Mucosa of descending colon (tissue), 3 donors: ENCODE results near the gene BMPR2. TPM values are rescaled to one million over a fixed set of nuclear protein-coding genes. Genes with fewer than 3 reads are reported as not detected.
A peak's percentile ranks its signal among the peaks of the same experiment; 100 is the strongest.

ENCODE experiments used
- ATAC-seq: fragments of 200-7000 bp; cut with Tn5 transposase; one replicate; pipeline ENCODE4 v1.9.1; 2020; ENCODE audit warnings: mild to moderate bottlenecking, moderate library complexity
- DNase-seq, 3 donors: peaks; one replicate each; pipeline ENCODE4 v3.0.0-alpha.2; 2020
- H3K36me3 ChIP-seq: fragments of 200-600 bp; one replicate; pipeline ENCODE4 v1.8.0; 2021; ENCODE audit warnings: low read depth, mild to moderate bottlenecking
- H3K4me1 ChIP-seq: fragments of 200-600 bp; one replicate; pipeline ENCODE4 v1.8.0; 2021; ENCODE audit warnings: low read depth, mild to moderate bottlenecking
- H3K4me3 ChIP-seq: fragments of 200-600 bp; one replicate; pipeline ENCODE4 v1.8.0; 2021; ENCODE audit warnings: mild to moderate bottlenecking
- H3K9me3 ChIP-seq: fragments of 200-600 bp; one replicate; pipeline ENCODE4 v1.8.0; 2021; ENCODE audit warnings: mild to moderate bottlenecking
- intact Hi-C, 2 donors: fragments of 100-400 bp; cut with DNase I in 1 of 2; cut with micrococcal nuclease in 1 of 2; formaldehyde crosslinking; loops; one replicate each; pipeline versions ENCODE4 v1.11.0 to v1.11.1; 2022; cut with DNase I, micrococcal nuclease
- total RNA-seq, 3 donors: library from RNA; stranded (reverse); fragmentation: NEBNext Ultra II Directional in 2 of 3; extraction: Animal tissue kit (Norgen Biotek cat#: 25700) in 2 of 3; gene quantifications; one replicate each; pipeline versions ENCODE4 v1.2.1 to v1.2.4, GENCODE V29; 2021 to 2023
- TF ChIP-seq, protein P1 (sequence below): fragments of 200-600 bp; IDR thresholded peaks from one replicate; pipeline ENCODE4 v1.8.0; 2022; ENCODE audit warnings: antibody characterized with exemption, mild to moderate bottlenecking
- donor health status: DM: no; HTN: no; CAD: no; lungs with moderate emphysema.
- donor health status: DM: no; HTN: no; CAD: no.
- donor health status: DM: no; HTN: yes; CAD: no.

The BMPR2 gene
- total RNA-seq, 3 donors from 2014 or later = 33.9 to 54.5 (median 38.7) TPM

DNA sequence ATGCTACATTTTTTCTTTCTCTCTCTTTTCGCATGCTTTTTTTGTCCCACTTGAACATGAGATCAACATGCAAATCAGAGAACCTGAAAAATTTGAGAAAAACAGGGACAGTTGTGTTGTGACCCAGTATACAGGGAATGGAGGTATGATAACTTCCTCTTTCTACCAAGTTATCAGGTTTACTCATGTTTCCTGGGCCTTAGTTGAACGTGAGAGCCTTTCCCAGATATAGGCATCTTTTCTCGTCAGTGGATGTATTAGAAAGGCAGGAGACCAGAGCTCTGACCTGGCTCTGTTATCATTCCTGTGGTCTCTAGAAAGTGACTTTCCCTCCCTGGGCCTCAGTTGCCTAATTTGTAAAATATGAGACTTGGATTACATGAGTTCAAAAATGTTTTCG is 228.6 kb downstream of the BMPR2 start:
- ATAC-seq (no peak), DNase-seq (no peak)
- intact Hi-C loops = no loop called here
- Histone ChIP-seq H3K36me3 (no peaks in the 10 kb centered on the region), H3K4me3 (no peak overlapping the region), H3K9me3 (no peaks in the 10 kb centered on the region), H3K4me1 (no peaks in the 10 kb centered on the region)
- TF ChIP-seq, protein P1, sequence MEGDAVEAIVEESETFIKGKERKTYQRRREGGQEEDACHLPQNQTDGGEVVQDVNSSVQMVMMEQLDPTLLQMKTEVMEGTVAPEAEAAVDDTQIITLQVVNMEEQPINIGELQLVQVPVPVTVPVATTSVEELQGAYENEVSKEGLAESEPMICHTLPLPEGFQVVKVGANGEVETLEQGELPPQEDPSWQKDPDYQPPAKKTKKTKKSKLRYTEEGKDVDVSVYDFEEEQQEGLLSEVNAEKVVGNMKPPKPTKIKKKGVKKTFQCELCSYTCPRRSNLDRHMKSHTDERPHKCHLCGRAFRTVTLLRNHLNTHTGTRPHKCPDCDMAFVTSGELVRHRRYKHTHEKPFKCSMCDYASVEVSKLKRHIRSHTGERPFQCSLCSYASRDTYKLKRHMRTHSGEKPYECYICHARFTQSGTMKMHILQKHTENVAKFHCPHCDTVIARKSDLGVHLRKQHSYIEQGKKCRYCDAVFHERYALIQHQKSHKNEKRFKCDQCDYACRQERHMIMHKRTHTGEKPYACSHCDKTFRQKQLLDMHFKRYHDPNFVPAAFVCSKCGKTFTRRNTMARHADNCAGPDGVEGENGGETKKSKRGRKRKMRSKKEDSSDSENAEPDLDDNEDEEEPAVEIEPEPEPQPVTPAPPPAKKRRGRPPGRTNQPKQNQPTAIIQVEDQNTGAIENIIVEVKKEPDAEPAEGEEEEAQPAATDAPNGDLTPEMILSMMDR = no peak

DNA sequence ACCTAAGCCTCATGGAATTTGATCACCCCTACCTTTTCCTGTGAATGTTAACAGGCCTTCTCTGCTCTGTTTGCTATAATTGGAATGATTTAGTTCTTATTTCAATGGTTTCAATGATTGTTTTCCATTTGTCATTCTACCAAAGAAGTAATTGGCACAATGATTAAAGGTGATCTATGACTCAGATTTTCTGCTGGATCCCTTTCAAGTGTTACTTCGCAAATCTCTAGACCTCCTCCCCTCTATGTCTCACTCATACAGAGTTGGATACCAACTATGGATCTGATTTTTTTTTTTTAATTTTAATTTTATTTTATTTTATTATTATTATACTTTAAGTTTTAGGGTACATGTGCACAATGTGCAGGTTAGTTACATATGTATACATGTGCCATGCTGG is 229.0 kb downstream of the BMPR2 start:
- ATAC-seq = no peak
- no peaks in the 10 kb centered on the region for H3K4me1 ChIP-seq
- DNase-seq = no peak
- H3K36me3 ChIP-seq = no peaks in the 10 kb centered on the region
- no peaks in the 10 kb centered on the region for H3K9me3 ChIP-seq
- TF ChIP-seq, protein P1 = no peak
- H3K4me3 ChIP-seq = no peak overlapping the region
- intact Hi-C loops = no loop called here

- intact Hi-C loops = no loop called here
- ATAC-seq = peak; percentile 31
Observed at GRCh38 chr2:202608142-202608852, 232.2 kb downstream of the BMPR2 start.

DNA sequence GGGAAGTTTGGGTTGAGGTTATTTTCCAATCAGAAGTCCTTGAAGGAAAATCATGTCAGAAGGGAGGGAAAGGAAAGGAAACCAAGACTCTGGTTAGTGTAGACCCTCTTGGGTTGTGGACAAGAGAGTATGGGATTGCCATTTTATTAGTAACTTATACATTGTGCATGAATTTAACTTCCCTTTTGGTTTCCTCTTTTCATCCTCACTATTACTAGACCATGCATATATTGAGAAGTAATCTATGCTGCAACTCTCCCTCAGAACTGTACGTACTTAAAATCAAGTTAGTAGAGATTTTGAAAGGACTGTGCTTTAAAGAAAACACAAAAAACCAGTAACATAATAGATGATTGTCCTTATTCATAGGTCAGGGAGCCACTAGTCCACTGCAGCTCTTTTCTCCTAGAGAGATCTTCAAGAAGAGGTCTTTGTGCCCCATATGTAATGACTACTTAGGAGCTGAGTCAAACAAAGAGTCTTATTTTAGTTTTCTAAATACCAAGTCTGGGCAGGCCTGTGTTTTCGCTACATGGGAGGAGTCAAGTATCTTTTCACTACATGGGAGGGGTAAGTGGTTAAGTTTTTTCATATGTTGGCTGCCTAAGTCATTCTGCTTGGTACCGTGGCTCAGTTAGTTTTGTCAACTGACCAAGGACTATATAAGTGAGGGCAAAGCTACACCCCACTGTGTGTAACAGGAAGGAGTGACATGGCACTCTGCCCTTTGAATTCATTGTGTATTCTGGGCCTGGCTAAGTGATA is 233.4 kb downstream of the BMPR2 start:
- no peaks in the 10 kb centered on the region for H3K9me3 ChIP-seq
- ATAC-seq (peak; percentile 96), DNase-seq (peak in 1 of 3 donors; percentile 68)
- TF ChIP-seq, protein P1 = no peak
- H3K4me1 ChIP-seq = no peaks in the 10 kb centered on the region
- H3K36me3 ChIP-seq = no peaks in the 10 kb centered on the region
- intact Hi-C loops = no loop called here
- H3K4me3 ChIP-seq = no peak overlapping the region

More at GRCh38 chr2:202608142-202608852, 232.2 kb downstream of the BMPR2 start:
- no peaks in the 10 kb centered on the region for H3K36me3 ChIP-seq
- TF ChIP-seq, protein P1 = no peak
- no peak for DNase-seq
- no peak overlapping the region for H3K4me3 ChIP-seq
- no peaks in the 10 kb centered on the region for H3K9me3 ChIP-seq
- no peaks in the 10 kb centered on the region for H3K4me1 ChIP-seq

- ATAC-seq = no peak
- no peak for DNase-seq
- intact Hi-C loops = no loop called here
- TF ChIP-seq, protein P1 = no peak
- H3K9me3 ChIP-seq = no peaks in the 10 kb centered on the region
- no peak overlapping the region for H3K4me3 ChIP-seq
- no peaks in the 10 kb centered on the region for H3K4me1 ChIP-seq
- H3K36me3 ChIP-seq = no peaks in the 10 kb centered on the region
Observed at GRCh38 chr2:202610380-202610779, 234.3 kb downstream of the BMPR2 start.
